ENCODE results near the gene IAH1.

DNA sequence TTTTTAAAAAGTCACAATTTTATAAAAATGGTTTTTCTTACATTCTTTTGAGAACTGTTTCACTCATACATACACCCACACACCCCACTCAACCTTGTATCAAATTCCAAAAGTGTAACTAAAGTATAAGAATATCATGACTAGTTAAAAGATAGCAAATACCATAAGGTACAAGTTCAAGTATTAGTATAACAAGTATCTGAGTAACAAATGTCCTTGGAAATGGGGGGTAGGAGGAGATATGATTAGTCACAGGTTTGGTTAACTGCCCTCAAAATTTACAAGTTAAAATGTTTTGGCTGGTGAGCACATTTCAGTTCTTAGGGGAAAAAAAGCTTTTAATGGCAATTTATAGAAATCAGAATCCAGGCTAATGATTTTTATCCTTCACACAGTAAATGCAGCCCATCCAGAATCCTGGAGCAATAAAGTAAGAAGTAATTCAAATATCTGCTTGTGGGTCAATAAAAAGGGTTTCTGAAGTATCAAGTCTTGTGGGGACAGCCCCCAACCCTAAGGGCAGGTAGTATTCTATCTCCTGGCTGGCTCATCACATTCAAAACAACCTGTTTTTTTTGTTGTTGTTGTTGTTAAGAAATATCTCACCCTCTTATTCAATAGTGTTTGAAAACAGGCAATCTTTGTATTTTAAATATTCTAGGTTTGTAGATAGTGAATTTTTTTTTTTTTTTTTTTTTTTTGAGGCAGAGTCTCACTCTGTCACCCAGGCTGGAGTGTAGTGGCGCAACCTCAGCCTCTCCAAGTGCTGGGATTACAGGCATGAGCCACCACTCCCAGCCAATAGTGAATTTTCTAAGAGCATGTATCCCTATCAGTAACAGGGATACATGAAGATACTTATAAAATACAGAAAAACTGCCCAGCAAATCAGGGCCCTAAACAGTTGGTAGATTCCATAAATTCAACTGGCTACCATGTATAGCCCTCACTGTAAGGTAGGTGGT, 14.5 kb downstream of the IAH1 start:
- TF ChIP-seq CTCF (IDR thresholded peaks at IDR 0.05; ENCODE audit: low read depth, low read length, missing input control) (no peak), MAX (IDR thresholded peaks at IDR 0.05) (no peak), RAD21 (IDR thresholded peaks at IDR 0.05) (no peak), TAF1 (conservative IDR thresholded peaks at IDR 0.05) (no peak)
- TF ChIP-seq, protein P1, sequence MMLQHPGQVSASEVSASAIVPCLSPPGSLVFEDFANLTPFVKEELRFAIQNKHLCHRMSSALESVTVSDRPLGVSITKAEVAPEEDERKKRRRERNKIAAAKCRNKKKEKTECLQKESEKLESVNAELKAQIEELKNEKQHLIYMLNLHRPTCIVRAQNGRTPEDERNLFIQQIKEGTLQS (IDR thresholded peaks at IDR 0.05) = no peak

All from liver (tissue), 3 donors.